Measurements from ENCODE around the gene ALPK3. TPM values are rescaled to one million over a fixed set of nuclear protein-coding genes. Genes with fewer than 3 reads are reported as not detected.

Gene ALPK3
- total RNA-seq, 4 donors from 2014 or later = 131 to 406 (median 305) TPM

DNA sequence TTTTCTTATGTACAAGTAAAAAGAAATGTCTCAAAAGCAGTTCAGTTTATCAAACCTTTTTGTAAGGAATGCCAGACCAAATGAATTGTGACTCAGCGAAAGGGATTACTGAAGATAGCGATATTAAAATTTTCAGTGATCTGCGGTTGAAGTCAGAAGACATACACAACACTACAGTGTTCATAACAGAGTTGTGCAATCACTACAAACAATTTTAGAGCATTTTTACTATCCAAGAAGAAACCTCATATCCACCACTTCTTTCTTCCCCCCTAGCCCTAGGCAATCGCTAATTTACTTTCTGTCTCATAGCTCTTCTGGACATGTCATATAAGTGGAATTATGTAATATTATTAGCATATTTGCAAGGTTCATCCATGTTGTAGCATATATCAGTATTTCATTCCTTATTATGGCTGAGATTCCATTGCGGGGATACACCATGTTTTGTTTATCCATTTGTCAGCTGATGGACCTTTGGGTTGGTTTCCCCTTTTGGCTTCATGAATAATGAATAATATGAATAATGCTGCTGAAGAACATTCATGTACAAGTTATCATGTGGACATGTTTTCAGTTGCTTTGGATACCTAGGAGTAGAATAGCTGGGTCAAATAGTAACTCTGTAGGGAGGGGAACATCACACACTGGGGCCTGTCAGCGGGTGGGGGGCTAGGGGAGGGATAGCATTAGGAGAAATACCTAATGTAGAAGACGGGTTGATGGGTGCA lies 23.6 kb upstream of the ALPK3 start:
- DNase-seq (no peak), ATAC-seq (no peak)
- Histone ChIP-seq H3K36me3 (peaks cover 0 to 32% of the 10 kb centered on the region in 2 donors), H3K4me3 (no peak overlapping the region), H3K27ac (peak overlapping the region in 2 of 4 donors; percentile 25 to 38), H3K27me3 (no peaks in the 10 kb centered on the region), H3K4me1 (peaks cover 14 to 18% of the 10 kb centered on the region in 2 donors), H3K9me3 (no peaks in the 10 kb centered on the region)
- in situ Hi-C loops (cut with MboI; ENCODE audit: low sequenced_read_pairs in 4 of 4) = no loop called here
- intact Hi-C loops (cut with DNase I; ENCODE audit: low total_unique reads) = no loop called here
- TF ChIP-seq POLR2A (IDR thresholded peaks at IDR 0.05) = no peak
- TF ChIP-seq, protein P1, sequence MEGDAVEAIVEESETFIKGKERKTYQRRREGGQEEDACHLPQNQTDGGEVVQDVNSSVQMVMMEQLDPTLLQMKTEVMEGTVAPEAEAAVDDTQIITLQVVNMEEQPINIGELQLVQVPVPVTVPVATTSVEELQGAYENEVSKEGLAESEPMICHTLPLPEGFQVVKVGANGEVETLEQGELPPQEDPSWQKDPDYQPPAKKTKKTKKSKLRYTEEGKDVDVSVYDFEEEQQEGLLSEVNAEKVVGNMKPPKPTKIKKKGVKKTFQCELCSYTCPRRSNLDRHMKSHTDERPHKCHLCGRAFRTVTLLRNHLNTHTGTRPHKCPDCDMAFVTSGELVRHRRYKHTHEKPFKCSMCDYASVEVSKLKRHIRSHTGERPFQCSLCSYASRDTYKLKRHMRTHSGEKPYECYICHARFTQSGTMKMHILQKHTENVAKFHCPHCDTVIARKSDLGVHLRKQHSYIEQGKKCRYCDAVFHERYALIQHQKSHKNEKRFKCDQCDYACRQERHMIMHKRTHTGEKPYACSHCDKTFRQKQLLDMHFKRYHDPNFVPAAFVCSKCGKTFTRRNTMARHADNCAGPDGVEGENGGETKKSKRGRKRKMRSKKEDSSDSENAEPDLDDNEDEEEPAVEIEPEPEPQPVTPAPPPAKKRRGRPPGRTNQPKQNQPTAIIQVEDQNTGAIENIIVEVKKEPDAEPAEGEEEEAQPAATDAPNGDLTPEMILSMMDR (IDR thresholded peaks at IDR 0.05 in 4 of 5, conservative IDR thresholded peaks at IDR 0.05 in 1 of 5) = no peak

DNA sequence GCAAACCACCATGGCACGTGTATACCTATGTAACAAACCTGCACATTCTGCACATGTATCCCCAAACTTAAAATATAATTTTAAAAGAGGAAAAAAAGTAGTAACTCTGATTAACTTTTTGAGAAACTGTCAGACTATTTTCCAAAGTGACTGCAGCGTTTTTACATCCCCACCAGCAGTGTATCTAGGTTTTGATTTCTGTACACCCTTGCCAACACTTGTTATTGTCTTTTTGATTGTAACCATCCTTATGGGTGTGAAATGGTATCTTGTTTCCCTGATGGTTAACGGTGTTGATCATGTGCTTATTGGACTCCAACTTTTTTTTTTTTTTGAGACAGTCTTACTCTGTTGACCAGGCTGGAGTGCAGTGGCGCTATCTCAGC lies 23.0 kb upstream of the ALPK3 start:
- no peak for DNase-seq
- Histone ChIP-seq H3K4me3 (no peak overlapping the region), H3K4me1 (peaks cover 10 to 12% of the 10 kb centered on the region in 2 donors), H3K36me3 (peaks cover 0 to 37% of the 10 kb centered on the region in 2 donors), H3K27me3 (no peaks in the 10 kb centered on the region), H3K27ac (no peak overlapping the region), H3K9me3 (no peaks in the 10 kb centered on the region)
- intact Hi-C loops (cut with DNase I; ENCODE audit: low total_unique reads) = no loop called here
- in situ Hi-C loops (cut with MboI; ENCODE audit: low sequenced_read_pairs in 4 of 4) = no loop called here
- ATAC-seq = no peak
- no peak for TF ChIP-seq POLR2A (IDR thresholded peaks at IDR 0.05)
- TF ChIP-seq, protein P1 (IDR thresholded peaks at IDR 0.05 in 4 of 5, conservative IDR thresholded peaks at IDR 0.05 in 1 of 5) = no peak

DNA sequence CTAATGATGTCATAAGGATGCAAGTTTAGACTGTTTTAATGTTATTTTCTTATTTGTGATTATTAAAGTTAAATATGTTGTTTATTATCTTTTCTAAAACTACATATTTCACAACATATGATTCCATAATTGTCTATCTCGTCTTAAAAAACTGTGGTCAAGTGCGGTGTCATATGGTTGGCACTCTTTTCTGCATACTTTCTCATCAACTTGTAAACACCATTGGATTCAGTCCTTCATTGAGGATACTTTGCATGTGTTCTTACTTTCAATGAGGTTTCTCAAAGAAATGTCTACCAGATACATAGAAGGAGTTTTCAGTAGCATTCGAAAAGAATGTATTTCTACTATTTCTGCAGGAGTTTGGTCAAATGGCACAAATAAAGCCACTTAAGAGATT lies 22.0 kb upstream of the ALPK3 start:
- ATAC-seq (no peak), DNase-seq (no peak)
- in situ Hi-C loops (cut with MboI; ENCODE audit: low sequenced_read_pairs in 4 of 4) = no loop called here
- no peaks in the 10 kb centered on the region for H3K27me3 ChIP-seq
- H3K9me3 ChIP-seq = no peaks in the 10 kb centered on the region
- H3K4me3 ChIP-seq = no peak overlapping the region
- peaks cover 6 to 12% of the 10 kb centered on the region in 2 donors for H3K4me1 ChIP-seq
- H3K36me3 ChIP-seq = peaks cover 0 to 47% of the 10 kb centered on the region in 2 donors
- no peak for TF ChIP-seq POLR2A (IDR thresholded peaks at IDR 0.05)
- TF ChIP-seq, protein P1 (IDR thresholded peaks at IDR 0.05 in 4 of 5, conservative IDR thresholded peaks at IDR 0.05 in 1 of 5) = no peak
- no peak overlapping the region for H3K27ac ChIP-seq
- intact Hi-C loops (cut with DNase I; ENCODE audit: low total_unique reads) = no loop called here

DNA sequence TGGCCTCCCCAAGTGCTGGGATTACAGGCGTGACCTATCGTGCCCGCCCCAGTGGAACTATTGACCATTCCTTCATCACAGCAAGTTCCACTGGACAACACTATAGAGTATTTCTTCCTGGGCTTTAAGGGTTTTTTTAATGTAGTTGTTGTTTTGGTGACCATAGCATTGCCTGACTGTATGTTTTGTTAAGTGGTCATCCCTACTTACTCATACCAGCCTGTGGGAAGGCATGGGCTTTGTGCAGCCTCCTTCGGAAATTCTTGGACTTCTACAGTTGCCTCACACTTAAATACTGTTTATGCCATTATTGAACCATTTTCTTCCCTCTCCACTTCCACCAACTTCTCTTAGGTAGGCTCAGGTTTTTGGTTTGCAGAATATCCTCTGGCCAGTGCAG lies 19.9 kb upstream of the ALPK3 start:
- no peaks in the 10 kb centered on the region for H3K9me3 ChIP-seq
- peaks cover 0 to 9% of the 10 kb centered on the region in 2 donors for H3K4me1 ChIP-seq
- H3K27ac ChIP-seq = no peak overlapping the region
- H3K4me3 ChIP-seq = no peak overlapping the region
- H3K36me3 ChIP-seq = peaks cover 0 to 62% of the 10 kb centered on the region in 2 donors
- intact Hi-C loops (cut with DNase I; ENCODE audit: low total_unique reads) (no loop called here), in situ Hi-C loops (cut with MboI; ENCODE audit: low sequenced_read_pairs in 4 of 4) (no loop called here)
- H3K27me3 ChIP-seq = no peaks in the 10 kb centered on the region
- TF ChIP-seq, protein P1 (IDR thresholded peaks at IDR 0.05 in 4 of 5, conservative IDR thresholded peaks at IDR 0.05 in 1 of 5) = no peak
- TF ChIP-seq POLR2A (IDR thresholded peaks at IDR 0.05) = no peak
- ATAC-seq (no peak), DNase-seq (no peak)
